ENCODE data around the gene GNG12. TPM values are rescaled to one million over a fixed set of nuclear protein-coding genes. Genes with fewer than 3 reads are reported as not detected.
A peak's percentile ranks its signal among the peaks of the same experiment; 100 is the strongest.

GNG12 gene
- total and polyA plus RNA-seq, 2 experiments from 2014 or later, result 265 to 309 TPM

- H3K9me3 ChIP-seq (ENCODE audit: low read depth), result no peaks in the 10 kb centered on the region
- H3K27me3 ChIP-seq (replicated peaks; ENCODE audit: insufficient read depth), result no peaks in the 10 kb centered on the region
- no peak overlapping the region for H2AFZ ChIP-seq
- H3K9me2 ChIP-seq (ENCODE audit: insufficient read depth), result no peaks in the 10 kb centered on the region
- H4K20me1 ChIP-seq (ENCODE audit: insufficient read depth), result no peaks in the 10 kb centered on the region
- no peak for DNase-seq
- H3F3A ChIP-seq (ENCODE audit: insufficient read depth), result peaks cover 45% of the 10 kb centered on the region
- no peak overlapping the region for H3K4me3 ChIP-seq
- WGBS, 2 experiments (ENCODE audit: low coverage in 1 of 2, low lambda C conversion rate in 2 of 2, missing lambda C conversion rate in 2 of 2), result 93 to 94% methylated on average over 6 of the region's 6 CpGs
- peaks cover 93% of the 10 kb centered on the region for H3K79me2 ChIP-seq (ENCODE audit: insufficient read depth)
- H3K36me3 ChIP-seq (ENCODE audit: low read depth), result no peaks in the 10 kb centered on the region
- no peak overlapping the region for H3K27ac ChIP-seq
- H3K4me2 ChIP-seq (ENCODE audit: unreplicated experiment), result no peak overlapping the region
- in situ Hi-C loops (cut with MboI), result no loop called here
- no peak for TF ChIP-seq EZH2 (IDR thresholded peaks at IDR 0.05; ENCODE audit: insufficient read depth, poor library complexity, severe bottlenecking)
- TF ChIP-seq EZH2phosphoT487 (IDR thresholded peaks at IDR 0.05; ENCODE audit: insufficient read depth, low read depth), result no peak
- H3K9ac ChIP-seq, result no peak overlapping the region
- peaks cover 50% of the 10 kb centered on the region for H3K4me1 ChIP-seq (ENCODE audit: insufficient read depth)
Observed at GRCh38 chr1:67719329-67720196, 113.7 kb downstream of the GNG12 start.

- H3K9me3 ChIP-seq (ENCODE audit: low read depth), result no peaks in the 10 kb centered on the region
- H3K36me3 ChIP-seq (ENCODE audit: low read depth), result no peaks in the 10 kb centered on the region
- H3K79me2 ChIP-seq (ENCODE audit: insufficient read depth), result peaks cover 96% of the 10 kb centered on the region
- no peak for TF ChIP-seq EZH2phosphoT487 (IDR thresholded peaks at IDR 0.05; ENCODE audit: insufficient read depth, low read depth)
- TF ChIP-seq EZH2 (IDR thresholded peaks at IDR 0.05; ENCODE audit: insufficient read depth, poor library complexity, severe bottlenecking), result no peak
- H3K27ac ChIP-seq, result 0 out of 2 replicates have a peak overlapping the region, but pooled peaks have one; percentile 16
- no peak overlapping the region for H3K4me3 ChIP-seq
- no peaks in the 10 kb centered on the region for H3K9me2 ChIP-seq (ENCODE audit: insufficient read depth)
- no peaks in the 10 kb centered on the region for H3K27me3 ChIP-seq (replicated peaks; ENCODE audit: insufficient read depth)
- H2AFZ ChIP-seq, result no peak overlapping the region
- no peak overlapping the region for H3K4me2 ChIP-seq (ENCODE audit: unreplicated experiment)
- peak; percentile 70 for DNase-seq
- in situ Hi-C loops (cut with MboI), result no loop called here
- no peaks in the 10 kb centered on the region for H4K20me1 ChIP-seq (ENCODE audit: insufficient read depth)
- peaks cover 49% of the 10 kb centered on the region for H3K4me1 ChIP-seq (ENCODE audit: insufficient read depth)
- 74 to 77% methylated on average over 4 of the region's 4 CpGs for WGBS, 2 experiments (ENCODE audit: low coverage in 1 of 2, low lambda C conversion rate in 2 of 2, missing lambda C conversion rate in 2 of 2)
- no peak overlapping the region for H3K9ac ChIP-seq
- peaks cover 42% of the 10 kb centered on the region for H3F3A ChIP-seq (ENCODE audit: insufficient read depth)
Observed at GRCh38 chr1:67717876-67718275, 115.4 kb downstream of the GNG12 start.

GRCh38 chr1:67716800-67717199 is 116.5 kb downstream of the GNG12 start:
- H3K4me3 ChIP-seq, result no peak overlapping the region
- peaks cover 41% of the 10 kb centered on the region for H3K4me1 ChIP-seq (ENCODE audit: insufficient read depth)
- no peaks in the 10 kb centered on the region for H4K20me1 ChIP-seq (ENCODE audit: insufficient read depth)
- H3K9me2 ChIP-seq (ENCODE audit: insufficient read depth), result no peaks in the 10 kb centered on the region
- no peak overlapping the region for H3K9ac ChIP-seq
- peak overlapping the region; percentile 14 for H3K4me2 ChIP-seq (ENCODE audit: unreplicated experiment)
- TF ChIP-seq EZH2 (IDR thresholded peaks at IDR 0.05; ENCODE audit: insufficient read depth, poor library complexity, severe bottlenecking), result no peak
- TF ChIP-seq EZH2phosphoT487 (IDR thresholded peaks at IDR 0.05; ENCODE audit: insufficient read depth, low read depth), result no peak
- no peaks in the 10 kb centered on the region for H3K27me3 ChIP-seq (replicated peaks; ENCODE audit: insufficient read depth)
- H2AFZ ChIP-seq, result no peak overlapping the region
- no peaks in the 10 kb centered on the region for H3K9me3 ChIP-seq (ENCODE audit: low read depth)
- no peak overlapping the region for H3K27ac ChIP-seq
- H3F3A ChIP-seq (ENCODE audit: insufficient read depth), result peaks cover 33% of the 10 kb centered on the region
- no peaks in the 10 kb centered on the region for H3K36me3 ChIP-seq (ENCODE audit: low read depth)
- WGBS, 2 experiments (ENCODE audit: low coverage in 1 of 2, low lambda C conversion rate in 2 of 2, missing lambda C conversion rate in 2 of 2), result 55 to 61% methylated on average over 4 of the region's 4 CpGs
- peak; percentile 73 for DNase-seq
- in situ Hi-C loops (cut with MboI), result no loop called here
- peaks cover 97% of the 10 kb centered on the region for H3K79me2 ChIP-seq (ENCODE audit: insufficient read depth)

- H3F3A ChIP-seq (ENCODE audit: insufficient read depth), result peaks cover 33% of the 10 kb centered on the region
- H3K79me2 ChIP-seq (ENCODE audit: insufficient read depth), result peaks cover 97% of the 10 kb centered on the region
- in situ Hi-C loops (cut with MboI), result no loop called here
- no peaks in the 10 kb centered on the region for H3K9me3 ChIP-seq (ENCODE audit: low read depth)
- H3K4me3 ChIP-seq, result no peak overlapping the region
- TF ChIP-seq EZH2phosphoT487 (IDR thresholded peaks at IDR 0.05; ENCODE audit: insufficient read depth, low read depth), result no peak
- no peak overlapping the region for H3K9ac ChIP-seq
- peaks cover 41% of the 10 kb centered on the region for H3K4me1 ChIP-seq (ENCODE audit: insufficient read depth)
- 92 to 100% methylated on average over 2 of the region's 2 CpGs for WGBS, 2 experiments (ENCODE audit: low coverage in 1 of 2, low lambda C conversion rate in 2 of 2, missing lambda C conversion rate in 2 of 2)
- no peaks in the 10 kb centered on the region for H4K20me1 ChIP-seq (ENCODE audit: insufficient read depth)
- no peaks in the 10 kb centered on the region for H3K36me3 ChIP-seq (ENCODE audit: low read depth)
- H3K4me2 ChIP-seq (ENCODE audit: unreplicated experiment), result no peak overlapping the region
- H3K27ac ChIP-seq, result no peak overlapping the region
- no peaks in the 10 kb centered on the region for H3K9me2 ChIP-seq (ENCODE audit: insufficient read depth)
- no peaks in the 10 kb centered on the region for H3K27me3 ChIP-seq (replicated peaks; ENCODE audit: insufficient read depth)
- no peak overlapping the region for H2AFZ ChIP-seq
- no peak for DNase-seq
Observed at GRCh38 chr1:67715819-67716218, 117.4 kb downstream of the GNG12 start.
